HG03571 (cell line): ENCODE results near the gene SEC31B.

Experiments used
- ATAC-seq: cut with Tn5 transposase; IDR thresholded peaks from one replicate; pipeline ENCODE4 v1.9.1; 2021; ENCODE audit not compliant: unreplicated experiment

The SEC31B gene

GRCh38 chr10:100528921-100529474, 9.3 kb upstream of the SEC31B start:
- ATAC-seq, result no peak

GRCh38 chr10:100528123-100528886, 8.6 kb upstream of the SEC31B start:
- no peak for ATAC-seq

- ATAC-seq, result no peak
Observed at GRCh38 chr10:100524638-100525037, 5.0 kb upstream of the SEC31B start.

GRCh38 chr10:100524206-100524605, 4.5 kb upstream of the SEC31B start:
- no peak for ATAC-seq

- ATAC-seq, result no peak
Observed at GRCh38 chr10:100522945-100523344, 3.3 kb upstream of the SEC31B start.

- ATAC-seq, result no peak
Observed at GRCh38 chr10:100522107-100522801, 2.6 kb upstream of the SEC31B start.

- ATAC-seq, result no peak
Observed at GRCh38 chr10:100520811-100521210, 1.1 kb upstream of the SEC31B start.

GRCh38 chr10:100518761-100519241, 860 bp downstream of the SEC31B start:
- no peak for ATAC-seq

- no peak for ATAC-seq
Observed at GRCh38 chr10:100516847-100517246, 2.8 kb downstream of the SEC31B start.

- no peak for ATAC-seq
Observed at GRCh38 chr10:100515612-100516011, 4.0 kb downstream of the SEC31B start.

- no peak for ATAC-seq
Observed at GRCh38 chr10:100510533-100511308, 8.9 kb downstream of the SEC31B start.

GRCh38 chr10:100509241-100509840, 10.3 kb downstream of the SEC31B start:
- no peak for ATAC-seq

GRCh38 chr10:100508691-100509150, 10.9 kb downstream of the SEC31B start:
- ATAC-seq, result no peak

GRCh38 chr10:100508266-100508665, 11.4 kb downstream of the SEC31B start:
- ATAC-seq, result no peak

- no peak for ATAC-seq
Observed at GRCh38 chr10:100507357-100507732, 12.3 kb downstream of the SEC31B start.

GRCh38 chr10:100506596-100507356, 12.9 kb downstream of the SEC31B start:
- no peak for ATAC-seq

- no peak for ATAC-seq
Observed at GRCh38 chr10:100505164-100505563, 14.5 kb downstream of the SEC31B start.

- no peak for ATAC-seq
Observed at GRCh38 chr10:100504096-100504495, 15.6 kb downstream of the SEC31B start.

GRCh38 chr10:100502926-100503494, 16.7 kb downstream of the SEC31B start:
- no peak for ATAC-seq

- no peak for ATAC-seq
Observed at GRCh38 chr10:100501423-100501822, 18.2 kb downstream of the SEC31B start.
